Endothelial cell of umbilical vein (primary cell): ENCODE results near the gene CACNA1C. TPM values are rescaled to one million over a fixed set of nuclear protein-coding genes. Genes with fewer than 3 reads are reported as not detected.

Experiments used
- BruUV-seq: library from RNA; stranded (reverse); fragments of 400-500 nt; replicated peaks from 2 replicates; lab custom pipeline; 2021; lab: Mats Ljungman, UMichigan
- CTCF ChIA-PET: fragments of 300-600, 350-600 bp; sonication (Branson Sonifier 250); formaldehyde crosslinking; loops from one replicate; lab custom pipeline; 2021; ENCODE audit warnings: antibody characterized with exemption, inconsistent platforms; lab: Charles Lee
- POLR2A ChIA-PET: fragments of 300-600, 350-600 bp; sonication (Branson Sonifier 250); formaldehyde crosslinking; loops from one replicate; lab custom pipeline; 2021; ENCODE audit warnings: antibody characterized with exemption, inconsistent platforms; lab: Charles Lee
- DNase-seq: peaks from one replicate; pipeline ENCODE4 v3.0.0-alpha.2; 2011; ENCODE audit warnings: low read depth, low spot score
- FAIRE-seq: peaks from 2 replicates; lab custom pipeline; 2011; peaks lifted over from hg19 to GRCh38; lab: Jason Lieb, UNC
- H2AFZ ChIP-seq: 2 replicates; pipeline ENCODE4 v1.6.0; 2012; ENCODE audit warnings: low read depth, low read length, control low read depth, inconsistent platforms
- H3K27ac ChIP-seq: 2 replicates; pipeline ENCODE4 v1.5.1; 2011; ENCODE audit warnings: low read depth, mild to moderate bottlenecking, control low read depth, low read length, moderate library complexity; ENCODE audit not compliant: insufficient read depth
- H3K27me3 ChIP-seq, 2 experiments: 2 replicates each; pipeline versions ENCODE4 v1.6.0 to v1.6.1; 2011; ENCODE audit warnings: low read length in 2 of 2, mixed read lengths in 1 of 2; ENCODE audit not compliant: control insufficient read depth in 2 of 2, insufficient read depth in 2 of 2
- H3K36me3 ChIP-seq, 2 experiments: 2 replicates in 1 of 2; 3 replicates in 1 of 2; pipeline ENCODE4 v1.5.1; 2011; ENCODE audit warnings: low read length in 2 of 2, mild to moderate bottlenecking in 1 of 2, moderate library complexity in 1 of 2; ENCODE audit not compliant: control insufficient read depth in 2 of 2, insufficient read depth in 2 of 2; ENCODE audit errors: extremely low read depth in 1 of 2
- H3K4me1 ChIP-seq: 3 replicates; pipeline ENCODE4 v1.5.1; 2011; ENCODE audit warnings: mild to moderate bottlenecking, low read length; ENCODE audit not compliant: control insufficient read depth, insufficient read depth; ENCODE audit errors: extremely low read depth
- H3K4me2 ChIP-seq: 2 replicates; pipeline ENCODE4 v1.6.1; 2011; ENCODE audit warnings: low read length, control low read depth, mixed read lengths; ENCODE audit not compliant: insufficient read depth
- H3K4me3 ChIP-seq, 3 experiments: fragments of 200-600 bp in 1 of 3; sonication (generic), shearing (Covaris generic) in 1 of 3; replicated peaks in 1 of 3; 2 replicates each; pipeline ENCODE4 v1.5.1; 2011 to 2016; ENCODE audit warnings: control low read depth in 3 of 3, low read length in 3 of 3, mild to moderate bottlenecking in 2 of 3, inconsistent platforms in 1 of 3, low read depth in 1 of 3, moderate library complexity in 1 of 3; ENCODE audit not compliant: insufficient read depth in 1 of 3
- H3K79me2 ChIP-seq: 2 replicates; pipeline ENCODE4 v1.6.0; 2012; ENCODE audit warnings: low read length, inconsistent platforms; ENCODE audit not compliant: control insufficient read depth, insufficient read depth
- H3K9ac ChIP-seq: replicated peaks from 2 replicates; pipeline ENCODE3; 2011; ENCODE audit warnings: low read length, control low read depth; ENCODE audit not compliant: insufficient read depth; ENCODE audit errors: extremely low read depth
- H3K9me1 ChIP-seq: replicated peaks from 3 replicates; pipeline ENCODE4 v1.6.0; 2011; ENCODE audit warnings: mild to moderate bottlenecking, low read length; ENCODE audit not compliant: control insufficient read depth, insufficient read depth; ENCODE audit errors: extremely low read depth
- H3K9me3 ChIP-seq: replicated peaks from 2 replicates; pipeline ENCODE4 v1.5.1; 2012; ENCODE audit warnings: low read length, inconsistent platforms; ENCODE audit not compliant: control insufficient read depth, insufficient read depth
- H4K20me1 ChIP-seq: replicated peaks from 2 replicates; pipeline ENCODE3; 2011; ENCODE audit warnings: mild to moderate bottlenecking, low read length; ENCODE audit not compliant: control insufficient read depth, insufficient read depth; ENCODE audit errors: extremely low read depth
- EZH2 ChIP-seq: IDR thresholded peaks from 2 replicates; pipeline ENCODE4 v1.6.1; 2012; ENCODE audit warnings: borderline replicate concordance, low read depth, mild to moderate bottlenecking, moderate library complexity, low read length, inconsistent platforms; ENCODE audit not compliant: severe bottlenecking
- FOS ChIP-seq: IDR thresholded peaks from 2 replicates; pipeline ENCODE4 v1.6.1; 2011; ENCODE audit warnings: mild to moderate bottlenecking, low read length, moderate library complexity, borderline replicate concordance; ENCODE audit not compliant: insufficient read depth
- GATA2 ChIP-seq: IDR thresholded peaks from 2 replicates; pipeline ENCODE4 v1.7.0; 2011; ENCODE audit warnings: low read depth, mild to moderate bottlenecking, moderate library complexity, mixed read lengths, low read length; ENCODE audit not compliant: insufficient read length, insufficient read depth
- JUN ChIP-seq: IDR thresholded peaks from 2 replicates; pipeline ENCODE4 v1.6.1; 2011; ENCODE audit warnings: borderline replicate concordance, low read depth; ENCODE audit not compliant: insufficient read length, insufficient read depth
- MYC ChIP-seq: IDR thresholded peaks from one replicate; pipeline ENCODE4 v1.6.1; 2011; ENCODE audit warnings: mild to moderate bottlenecking, low read depth, low read length
- POLR2A ChIP-seq: IDR thresholded peaks from 2 replicates; pipeline ENCODE4 v1.6.1; 2012; ENCODE audit warnings: low read depth, mild to moderate bottlenecking, control low read depth, low read length
- POLR2AphosphoS5 ChIP-seq: IDR thresholded peaks from 2 replicates; pipeline ENCODE4 v1.6.1; 2012; ENCODE audit warnings: low read depth, mild to moderate bottlenecking, control low read depth, low read length, moderate library complexity; ENCODE audit not compliant: insufficient read depth
- dilution Hi-C: fragments of 300-500 bp; cut with MboI; formaldehyde crosslinking; loops from one replicate; pipeline ENCODE4 v1.15.0; 2019; ENCODE audit warnings: low sequenced_read_pairs; ENCODE audit not compliant: extremely low pct_ligation_motif_present
- intact Hi-C: fragments of 100-400 bp; cut with micrococcal nuclease; formaldehyde crosslinking; loops from one replicate; pipeline ENCODE4 v1.10.0; 2022
- polyA plus RNA-seq, 4 experiments: library from polyadenylated mRNA; depleted of rRNA in 3 of 4; stranded (reverse) in 3 of 4; unstranded in 1 of 4; fragments of >200 nt; gene quantifications; 2 replicates each; pipeline versions ENCODE4 v1.2.1 to v1.2.3, GENCODE V29; 2011 to 2012; ENCODE audit warnings: missing spikeins in 1 of 4
- total RNA-seq: library from RNA; stranded (reverse); gene quantifications from 2 replicates; pipeline ENCODE4 v1.2.3, GENCODE V29; 2021
- TF ChIP-seq, protein P1 (sequence below), 2 donors: IDR thresholded peaks; 1 replicate in 1 of 2; 2 replicates in 1 of 2; pipeline ENCODE4 v1.5.1; 2011; ENCODE audit warnings: low read length in 2 of 2, mild to moderate bottlenecking in 2 of 2, moderate library complexity in 2 of 2, control low read depth in 1 of 2, inconsistent platforms in 1 of 2, low read depth in 1 of 2; ENCODE audit not compliant: insufficient read depth in 1 of 2; ENCODE audit errors: extremely low read depth in 1 of 2
- TF ChIP-seq, protein P2 (sequence below): IDR thresholded peaks from 2 replicates; pipeline ENCODE4 v1.6.1; 2011; ENCODE audit not compliant: insufficient read depth, insufficient read length

The CACNA1C gene
- total and polyA plus RNA-seq, 2 donors (not counting 3 experiments of a cell fraction or from before 2014, with no cell fraction given): not detected

- no peak overlapping the region for H3K4me3 ChIP-seq
- H3K9me1 ChIP-seq: no peaks in the 10 kb centered on the region
- no peak for FAIRE-seq
- no peak overlapping the region for H2AFZ ChIP-seq
- no peak overlapping the region for H3K4me2 ChIP-seq
- POLR2A ChIA-PET: no interaction called here
- dilution Hi-C loops (no loop called here), intact Hi-C loops (no loop called here)
- TF ChIP-seq POLR2A: no peak
- TF ChIP-seq, protein P1, sequence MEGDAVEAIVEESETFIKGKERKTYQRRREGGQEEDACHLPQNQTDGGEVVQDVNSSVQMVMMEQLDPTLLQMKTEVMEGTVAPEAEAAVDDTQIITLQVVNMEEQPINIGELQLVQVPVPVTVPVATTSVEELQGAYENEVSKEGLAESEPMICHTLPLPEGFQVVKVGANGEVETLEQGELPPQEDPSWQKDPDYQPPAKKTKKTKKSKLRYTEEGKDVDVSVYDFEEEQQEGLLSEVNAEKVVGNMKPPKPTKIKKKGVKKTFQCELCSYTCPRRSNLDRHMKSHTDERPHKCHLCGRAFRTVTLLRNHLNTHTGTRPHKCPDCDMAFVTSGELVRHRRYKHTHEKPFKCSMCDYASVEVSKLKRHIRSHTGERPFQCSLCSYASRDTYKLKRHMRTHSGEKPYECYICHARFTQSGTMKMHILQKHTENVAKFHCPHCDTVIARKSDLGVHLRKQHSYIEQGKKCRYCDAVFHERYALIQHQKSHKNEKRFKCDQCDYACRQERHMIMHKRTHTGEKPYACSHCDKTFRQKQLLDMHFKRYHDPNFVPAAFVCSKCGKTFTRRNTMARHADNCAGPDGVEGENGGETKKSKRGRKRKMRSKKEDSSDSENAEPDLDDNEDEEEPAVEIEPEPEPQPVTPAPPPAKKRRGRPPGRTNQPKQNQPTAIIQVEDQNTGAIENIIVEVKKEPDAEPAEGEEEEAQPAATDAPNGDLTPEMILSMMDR (IDR thresholded peaks at IDR 0.05; ENCODE audit: extremely low read depth in 1 of 2, insufficient read depth in 1 of 2, low read depth in 1 of 2, low read length in 2 of 2): no peak
- no peak for TF ChIP-seq MYC
- TF ChIP-seq EZH2: no peak
- TF ChIP-seq POLR2AphosphoS5: no peak
- TF ChIP-seq GATA2: no peak
- no peak for TF ChIP-seq JUN
- TF ChIP-seq FOS: no peak
- TF ChIP-seq, protein P2, sequence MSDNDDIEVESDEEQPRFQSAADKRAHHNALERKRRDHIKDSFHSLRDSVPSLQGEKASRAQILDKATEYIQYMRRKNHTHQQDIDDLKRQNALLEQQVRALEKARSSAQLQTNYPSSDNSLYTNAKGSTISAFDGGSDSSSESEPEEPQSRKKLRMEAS: no peak
- H3K79me2 ChIP-seq: no peaks in the 10 kb centered on the region
- no peak overlapping the region for H3K9ac ChIP-seq
- H3K4me1 ChIP-seq: no peaks in the 10 kb centered on the region
- H3K9me3 ChIP-seq: no peaks in the 10 kb centered on the region
- no peak overlapping the region for H3K27ac ChIP-seq
- no peak for DNase-seq
- H3K27me3 ChIP-seq: no peaks in the 10 kb centered on the region
- BruUV-seq: no TSS peak
- no peaks in the 10 kb centered on the region for H3K36me3 ChIP-seq
- H4K20me1 ChIP-seq: no peaks in the 10 kb centered on the region
- CTCF ChIA-PET: interaction anchor here (0.6 to 1.3 kb wide), 3 partner anchors 9 to 13 kb away, joined by 4 to 8 read pairs (median 4); no protein-coding TSS in a partner anchor
Measured at GRCh38 chr12:2382370-2383155, 329.8 kb downstream of the CACNA1C start.
